ENCODE data around the gene PSG1.

PSG1 gene

GRCh38 chr19:42816894-42817293 is 62.6 kb downstream of the PSG1 start:
- DNase-seq, result no peak
